Right ventricle myocardium superior (tissue), 1 donor: Measurements from ENCODE around the gene RELCH. TPM values are rescaled to one million over a fixed set of nuclear protein-coding genes. Genes with fewer than 3 reads are reported as not detected.
"Not testable (repeated sequence)": the region's sequence is repeated elsewhere in the genome, so short reads cannot be mapped to it uniquely, and the experiment has no call there.

Experiments used
- ATAC-seq: fragments of 200-7000 bp; cut with Tn5 transposase; one replicate; pipeline ENCODE4 v1.9.1; 2020; ENCODE audit warnings: mild to moderate bottlenecking; ENCODE audit not compliant: poor library complexity
- DNase-seq: peaks from one replicate; pipeline ENCODE4 v3.0.0-alpha.2; 2020
- intact Hi-C: fragments of 100-400 bp; cut with DNase I; formaldehyde crosslinking; loops from one replicate; pipeline ENCODE4 v1.11.2; 2022
- long read RNA-seq: library from polyadenylated mRNA; unstranded; transcript quantifications from one replicate; pipeline ENCODE4 v2.0.0, GENCODE V29; 2021
- total RNA-seq: library from RNA; stranded (reverse); fragmentation: NEBNext Ultra II Directional; extraction: Animal tissue kit (Norgen Biotek cat#: 25700); gene quantifications from one replicate; pipeline ENCODE4 v1.2.1, GENCODE V29; 2021
- donor health status: DM: no; HTN: yes; CAD: no; lungs with severe emphysema.

RELCH gene
- 10.0 TPM for total RNA-seq
- long read RNA-seq, full-length matches to known transcripts, result 1 of 7 reads
- long read RNA-seq, partial matches to known transcripts, result 1 of 7 reads
- long read RNA-seq, other reads (novel, unspliced or antisense), result 5 of 7 reads

GRCh38 chr18:62186774-62187542, at the start of gene RELCH, which contains the start of gene PIGN:
RELCH (plus strand) TSS chr18:62187255; CDS start chr18:62187506, 251 bp downstream.
PIGN (minus strand) TSS chr18:62187056; CDS start chr18:62161353, 25,703 bp downstream.
- intact Hi-C loops, result no loop called here

DNA sequence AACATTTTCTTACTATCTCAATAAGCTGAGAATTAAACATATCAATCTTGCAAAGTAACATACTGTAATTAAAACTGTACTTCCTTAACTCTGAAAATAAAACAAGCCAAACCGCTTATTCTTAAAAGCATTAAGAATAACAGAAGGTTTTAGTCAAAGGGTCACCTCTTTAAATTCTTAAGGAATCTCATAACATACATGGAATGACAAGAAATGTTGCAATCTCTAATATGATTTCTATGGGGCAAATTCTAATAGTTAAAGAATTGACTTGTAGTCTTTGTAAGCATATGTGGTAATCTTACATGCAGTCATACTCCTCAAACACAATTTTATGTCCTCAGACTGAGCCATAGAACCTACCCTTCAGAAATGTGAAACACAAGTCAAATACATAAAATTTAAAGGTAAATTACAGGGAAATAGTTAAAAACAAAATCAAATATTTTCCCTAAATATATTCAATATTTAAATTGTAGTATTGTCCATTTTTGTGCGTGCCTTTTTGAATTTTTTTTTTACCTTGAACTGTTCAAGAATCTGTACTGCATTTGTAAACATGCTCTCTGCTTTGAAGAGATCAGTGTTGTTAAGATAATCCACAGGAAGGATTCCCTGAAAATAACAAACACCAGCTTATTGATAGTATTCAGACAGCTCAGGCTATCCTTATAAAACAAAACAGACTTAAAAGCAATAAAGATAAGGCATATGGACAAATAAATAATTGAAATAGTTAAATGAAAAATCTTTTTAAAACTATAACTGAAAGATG, 48.4 kb upstream of the RELCH start:
- no peak for ATAC-seq
- intact Hi-C loops, result no loop called here
- DNase-seq, result no peak

More at GRCh38 chr18:62186774-62187542, at the start of gene RELCH, which contains the start of gene PIGN:
- ATAC-seq (peak; percentile 98), DNase-seq (peak; percentile 94)

GRCh38 chr18:62140259-62140658, 46.8 kb upstream of the RELCH start:
- intact Hi-C loops, result no loop called here
- ATAC-seq (no peak), DNase-seq (no peak)

- DNase-seq, result no peak
- intact Hi-C loops, result no loop called here
- ATAC-seq, result peak; percentile 83
Measured at GRCh38 chr18:62144338-62144737, 42.7 kb upstream of the RELCH start.

DNA sequence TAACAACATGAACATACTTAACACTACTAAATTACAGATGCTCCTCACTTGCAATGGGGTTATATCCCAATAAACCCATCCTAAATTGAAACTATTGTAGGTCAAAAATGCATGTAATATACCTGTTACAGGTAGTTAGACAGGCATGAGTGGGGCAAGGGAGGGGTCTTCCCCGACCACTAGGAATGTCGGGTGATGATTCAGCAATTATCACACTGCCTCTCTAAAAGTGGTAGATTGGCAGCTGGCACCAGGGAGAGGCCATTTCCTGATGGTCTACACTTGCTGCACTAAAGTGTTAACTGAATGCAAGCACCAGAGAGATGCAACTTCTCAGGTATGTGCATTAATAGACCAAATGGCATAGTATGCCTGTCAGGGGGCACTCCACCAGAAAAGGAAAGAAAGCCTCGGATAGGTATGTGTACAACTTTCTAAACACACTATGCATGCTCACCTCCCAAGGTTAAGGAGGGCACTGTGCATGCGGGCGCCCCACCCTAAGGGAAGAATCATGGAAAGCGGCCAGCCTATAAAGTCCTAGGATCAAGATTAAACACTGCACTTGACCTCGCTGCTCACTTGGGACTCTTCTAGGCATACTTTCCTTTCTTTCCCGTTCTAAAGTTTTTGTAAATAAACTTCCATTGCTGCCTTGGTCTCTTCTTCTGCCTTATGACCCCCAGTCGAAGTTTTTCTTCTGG, 35.8 kb upstream of the RELCH start:
- DNase-seq (no peak), ATAC-seq (no peak)
- intact Hi-C loops, result no loop called here

- no peak for ATAC-seq
- intact Hi-C loops, result no loop called here
- DNase-seq, result no peak
Measured at GRCh38 chr18:62152844-62153243, 34.2 kb upstream of the RELCH start.

DNA sequence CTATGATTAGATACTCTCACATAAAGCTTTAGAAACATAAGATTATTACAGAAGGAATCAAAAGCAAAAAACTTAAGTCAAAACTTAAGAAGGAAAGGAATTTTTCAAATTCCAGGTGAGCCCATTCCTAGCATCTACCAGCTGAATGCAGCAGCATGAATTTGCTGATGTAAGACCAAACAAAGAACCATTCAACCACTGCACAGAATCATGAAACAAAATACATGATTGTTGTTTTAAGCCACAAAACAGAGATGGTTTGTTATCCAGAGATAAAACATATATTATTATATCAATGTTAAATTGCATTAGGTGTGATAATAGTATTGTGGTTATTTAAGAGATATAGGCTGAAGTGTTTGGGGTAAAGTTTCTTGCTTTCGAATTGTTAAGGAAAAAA, 29.2 kb upstream of the RELCH start:
- ATAC-seq, result no peak
- intact Hi-C loops, result no loop called here
- no peak for DNase-seq

DNA sequence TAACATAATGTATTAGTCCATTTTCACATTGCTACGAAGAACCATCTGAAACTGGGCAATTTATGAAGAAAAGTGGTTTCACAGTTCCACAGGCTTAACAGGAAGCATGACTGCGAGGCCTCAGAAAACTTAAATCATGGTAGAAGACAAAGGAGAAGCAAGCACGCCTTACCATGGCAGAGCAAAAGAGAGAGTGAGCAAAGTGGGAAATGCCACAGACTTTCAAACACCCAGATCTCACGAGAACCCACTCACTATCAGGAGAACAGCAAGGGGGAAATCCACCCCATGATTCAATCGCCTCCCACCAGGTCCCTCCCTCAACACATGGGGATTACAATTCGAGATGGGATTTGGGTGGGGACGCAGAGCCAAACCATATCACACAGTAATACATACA, 22.7 kb upstream of the RELCH start:
- DNase-seq (no peak), ATAC-seq (no peak)
- intact Hi-C loops, result no loop called here

- ATAC-seq, result no peak
- intact Hi-C loops, result no loop called here
- no peak for DNase-seq
Measured at GRCh38 chr18:62164855-62165487, 22.1 kb upstream of the RELCH start.

DNA sequence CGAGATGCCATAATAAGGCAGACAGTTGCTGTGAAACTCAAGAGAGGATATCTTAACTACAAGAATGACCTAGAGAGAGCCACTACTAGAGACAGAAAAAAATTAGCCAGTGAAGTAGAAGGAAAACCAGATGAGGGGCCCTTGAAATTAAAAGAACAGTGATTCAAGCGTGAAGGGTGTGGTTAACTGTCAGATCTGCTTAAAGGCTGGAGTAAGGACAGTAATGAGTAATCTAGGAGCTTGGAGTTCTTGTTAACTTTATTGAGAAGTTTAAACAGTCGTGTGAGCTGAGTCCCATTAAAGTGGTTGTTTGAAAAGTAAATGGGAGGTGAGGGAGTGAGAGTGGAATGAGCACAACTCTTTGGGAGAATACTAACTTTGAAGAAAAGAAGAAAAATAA, 21.5 kb upstream of the RELCH start:
- no peak for DNase-seq
- no peak for ATAC-seq
- intact Hi-C loops, result no loop called here

DNA sequence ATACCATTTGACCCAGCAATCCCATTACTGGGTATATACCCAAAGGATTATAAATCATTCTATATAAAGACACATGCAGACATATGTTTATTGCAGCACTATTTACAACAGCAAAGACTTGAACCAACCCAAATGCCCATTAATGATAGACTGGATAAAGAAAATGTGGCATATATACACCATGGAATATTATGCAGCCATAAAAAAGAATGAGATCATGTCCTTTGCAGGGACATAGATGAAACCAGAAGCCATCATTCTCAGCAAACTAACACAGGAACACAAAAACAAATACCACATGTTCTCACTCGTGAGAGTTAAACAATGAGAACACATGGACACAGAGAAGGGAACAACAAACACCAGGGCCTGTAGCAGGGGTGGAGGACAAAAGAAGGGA, 20.5 kb upstream of the RELCH start:
- ATAC-seq, intact Hi-C loops, DNase-seq: not testable (repeated sequence)

- intact Hi-C loops, result no loop called here
- ATAC-seq, result no peak
- no peak for DNase-seq
Measured at GRCh38 chr18:62170857-62171256, 16.2 kb upstream of the RELCH start.

GRCh38 chr18:62172298-62172697, 14.8 kb upstream of the RELCH start:
- intact Hi-C loops, result no loop called here
- DNase-seq (no peak), ATAC-seq (no peak)

DNA sequence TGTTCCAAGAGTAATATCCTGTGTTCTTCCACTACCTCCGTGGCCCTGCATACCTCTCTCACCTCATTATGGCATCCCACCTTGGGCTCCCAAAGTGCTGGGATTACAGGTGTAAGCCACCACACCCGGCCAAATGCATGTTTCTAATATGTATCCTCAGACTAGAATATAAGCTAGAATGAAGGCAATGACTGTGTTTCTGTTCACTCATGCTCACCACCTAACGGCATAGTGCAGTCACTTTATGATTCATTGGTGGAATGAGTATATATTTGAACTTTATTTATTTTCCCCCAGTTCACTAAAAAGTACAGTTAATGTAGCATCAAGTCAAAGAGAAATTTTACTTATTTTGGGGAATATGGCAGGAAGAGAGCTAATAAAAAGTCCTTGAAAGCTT, 11.5 kb upstream of the RELCH start:
- ATAC-seq (no peak), DNase-seq (no peak)
- intact Hi-C loops, result no loop called here

DNA sequence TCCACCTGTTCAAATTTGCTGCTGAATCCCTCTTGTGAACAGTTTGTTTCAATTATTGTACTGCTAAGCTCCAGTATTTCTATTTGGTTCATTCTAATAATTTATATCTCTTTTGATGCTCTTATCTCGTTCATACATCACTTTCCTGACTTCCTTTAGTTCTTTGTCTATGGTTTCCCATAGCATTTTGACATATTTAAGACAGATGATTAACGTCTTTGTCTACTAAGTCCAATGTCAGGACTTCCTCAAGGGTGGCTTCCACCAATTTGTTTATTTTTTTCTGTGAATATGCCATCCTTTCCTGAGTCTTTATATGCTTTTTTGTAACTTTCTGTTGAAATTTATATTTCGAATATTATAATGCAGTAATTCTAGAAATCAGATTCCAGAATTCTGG, 9.8 kb upstream of the RELCH start:
- DNase-seq (no peak), ATAC-seq (no peak)
- intact Hi-C loops, result no loop called here

DNA sequence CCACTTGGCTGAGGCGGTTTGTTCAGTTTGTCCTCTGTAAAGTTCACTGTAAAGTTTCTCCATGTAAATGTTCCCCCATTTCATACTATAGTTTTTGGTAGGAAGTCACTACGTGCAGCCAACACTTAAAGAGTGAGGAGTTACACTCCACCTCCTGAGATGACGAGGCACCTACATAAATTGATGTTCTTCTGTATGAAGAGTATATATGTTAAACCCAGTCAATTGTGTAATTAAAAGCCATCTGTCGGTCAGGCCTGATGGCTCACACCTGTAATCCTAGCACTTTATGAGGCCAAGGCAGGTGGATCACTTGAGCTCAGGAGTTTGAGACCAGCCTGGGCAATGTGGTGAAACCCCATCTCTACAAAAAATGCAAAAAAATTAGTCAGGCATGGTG, 7.8 kb upstream of the RELCH start:
- intact Hi-C loops, result no loop called here
- no peak for DNase-seq
- ATAC-seq, result no peak

DNA sequence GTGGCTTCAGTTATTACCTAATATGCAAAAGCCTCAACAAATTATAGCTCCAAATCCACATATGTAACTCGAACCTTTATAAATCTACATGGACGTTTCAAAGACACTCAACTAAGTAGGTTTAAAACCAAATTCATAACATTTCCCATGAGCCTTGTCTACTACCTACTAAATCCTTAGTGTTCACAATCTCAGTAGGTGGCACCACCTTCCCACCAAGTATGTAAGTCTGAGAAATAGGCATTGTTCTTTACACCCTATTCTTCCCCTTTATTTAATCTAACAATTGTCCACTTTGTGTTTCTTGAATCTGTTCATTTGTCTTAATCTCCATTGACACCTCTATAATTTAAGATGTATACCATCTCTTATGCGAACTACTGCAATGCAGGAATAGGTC, 4.8 kb upstream of the RELCH start:
- intact Hi-C loops, result loop anchor here (5.0 kb wide), 1 partner anchor 65 kb away; no protein-coding TSS in a partner anchor
- ATAC-seq (no peak), DNase-seq (no peak)

DNA sequence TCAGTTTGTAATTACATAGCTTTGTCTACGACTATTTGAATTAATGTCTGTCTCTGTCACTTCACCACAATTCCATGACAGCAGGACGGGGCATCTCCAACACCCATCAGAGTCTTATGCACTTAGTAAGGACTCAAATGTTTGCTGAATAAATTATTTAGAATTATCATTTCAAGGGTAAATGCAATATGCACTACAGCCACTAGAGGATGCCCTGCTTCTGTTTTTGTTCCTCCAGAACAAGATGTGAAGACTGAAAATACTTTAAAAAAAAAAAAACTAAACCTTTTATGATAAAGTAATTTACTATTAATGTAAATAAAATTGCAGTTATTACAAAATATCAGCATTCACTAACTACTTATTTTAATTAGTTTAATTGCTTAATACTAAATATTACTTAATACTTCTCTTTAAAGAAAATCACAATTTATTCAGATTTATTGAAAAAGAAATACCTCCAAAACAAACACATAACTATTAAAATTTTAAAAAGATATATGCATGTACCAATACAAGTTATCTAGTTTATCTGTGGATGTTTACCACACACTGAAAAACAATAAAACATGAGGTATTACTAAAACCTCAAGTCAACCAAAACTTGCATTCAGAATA, 3.4 kb upstream of the RELCH start:
- DNase-seq (no peak), ATAC-seq (no peak)
- intact Hi-C loops, result loop anchor here (5.0 kb wide), 1 partner anchor 64 kb away; no protein-coding TSS in a partner anchor
